Stimulated activated naive B cell treated with anti-CD40 and anti-IgM and Interleukin-4, amounts not matched to agents 10 μg/mL and 1 μg/mL and 100 μg/mL, for 72 hours (primary cell): ENCODE measurements around the gene MTFMT.

ENCODE experiments used
- ATAC-seq, 2 donors: fragments of 150-1000 bp; cut with Tn5 transposase; replicated peaks; 2 replicates each; pipeline ENCODE4 v1.10.0; 2021; ENCODE audit warnings: moderate library complexity in 1 of 2
- DNase-seq: peaks from one replicate; pipeline ENCODE4 v3.0.0; 2021
- H3K27ac Mint-ChIP-seq: one replicate; pipeline ENCODE4 v1.8.0; 2022; ENCODE audit warnings: mild to moderate bottlenecking, mixed read lengths
- H3K27me3 Mint-ChIP-seq, 2 donors: one replicate each; pipeline ENCODE4 v1.8.0; 2022; ENCODE audit warnings: mixed read lengths in 2 of 2
- H3K36me3 Mint-ChIP-seq, 2 donors: one replicate each; pipeline ENCODE4 v1.8.0; 2022; ENCODE audit warnings: mixed read lengths in 2 of 2, mild to moderate bottlenecking in 1 of 2
- H3K4me1 Mint-ChIP-seq, 2 donors: one replicate each; pipeline ENCODE4 v1.8.0; 2022; ENCODE audit warnings: mixed read lengths in 2 of 2, mild to moderate bottlenecking in 1 of 2
- H3K4me3 Mint-ChIP-seq, 2 donors: one replicate each; pipeline ENCODE4 v1.8.0; 2022; ENCODE audit warnings: mild to moderate bottlenecking in 2 of 2, mixed read lengths in 2 of 2, moderate library complexity in 1 of 2
- H3K9me3 Mint-ChIP-seq, 2 donors: one replicate each; pipeline ENCODE4 v1.8.0; 2022; ENCODE audit warnings: mixed read lengths in 2 of 2, mild to moderate bottlenecking in 1 of 2

MTFMT gene

DNA sequence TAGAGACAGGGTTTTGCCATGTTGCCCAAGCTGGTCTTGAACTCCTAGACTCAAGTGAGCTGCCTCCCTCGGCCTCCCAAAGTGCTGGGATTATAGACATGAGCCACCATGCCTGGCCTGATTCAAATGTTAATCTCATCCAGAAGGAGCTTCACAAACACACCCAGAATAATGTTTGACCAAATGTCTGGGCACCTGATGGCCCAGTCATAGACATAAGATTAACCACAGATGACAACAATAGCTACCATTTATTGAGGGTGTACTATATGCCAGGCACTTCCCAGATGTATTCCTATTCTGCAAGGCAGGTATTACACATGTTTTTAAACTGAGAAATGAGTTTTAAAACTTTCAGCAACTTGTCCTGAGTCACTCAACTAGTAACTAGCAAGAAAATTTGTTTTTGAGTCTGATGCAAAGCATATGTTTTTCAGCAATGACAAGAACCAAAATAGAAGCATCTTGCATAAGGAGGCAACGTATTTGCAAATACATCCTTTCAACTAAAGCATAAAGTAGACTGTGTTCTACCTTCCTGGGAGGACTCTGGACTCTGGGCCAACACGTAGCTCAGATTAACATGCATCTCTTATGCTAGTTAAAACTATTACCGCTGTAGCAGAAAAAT, 31.6 kb downstream of the MTFMT start:
- DNase-seq (no peak), ATAC-seq (no peak)
- H3K9me3 Mint-ChIP-seq, result no peaks in the 10 kb centered on the region
- H3K27me3 Mint-ChIP-seq, result no peaks in the 10 kb centered on the region
- peaks cover 2 to 4% of the 10 kb centered on the region in 2 donors for H3K4me1 Mint-ChIP-seq
- H3K36me3 Mint-ChIP-seq, result peaks cover 2 to 6% of the 10 kb centered on the region in 2 donors
- no peak overlapping the region for H3K27ac Mint-ChIP-seq
- no peak overlapping the region for H3K4me3 Mint-ChIP-seq

DNA sequence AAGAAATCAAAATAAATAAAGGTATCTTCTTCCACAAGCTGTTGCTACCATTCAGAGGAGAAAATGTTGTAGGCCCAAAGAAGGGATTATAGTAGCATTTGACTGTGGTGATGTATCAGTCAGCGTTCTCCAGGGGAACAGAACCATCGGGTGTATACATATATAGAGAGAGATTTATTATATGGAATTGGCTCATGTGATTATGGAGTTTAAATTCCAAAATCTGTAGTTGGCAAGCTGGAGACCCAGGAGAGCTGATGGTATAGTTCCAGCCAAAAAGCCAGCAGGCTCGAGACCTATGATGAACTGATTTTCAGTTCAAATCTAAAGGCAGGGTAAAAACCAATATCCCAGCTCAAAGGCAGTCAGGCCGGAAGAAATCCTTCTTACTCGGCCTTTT, 32.4 kb downstream of the MTFMT start:
- Mint-ChIP-seq H3K27me3 (no peaks in the 10 kb centered on the region), H3K27ac (no peak overlapping the region), H3K4me3 (no peak overlapping the region), H3K36me3 (peaks cover 0 to 4% of the 10 kb centered on the region in 2 donors), H3K4me1 (peaks cover 3 to 5% of the 10 kb centered on the region in 2 donors), H3K9me3 (no peaks in the 10 kb centered on the region)
- no peak for DNase-seq
- ATAC-seq, result no peak

DNA sequence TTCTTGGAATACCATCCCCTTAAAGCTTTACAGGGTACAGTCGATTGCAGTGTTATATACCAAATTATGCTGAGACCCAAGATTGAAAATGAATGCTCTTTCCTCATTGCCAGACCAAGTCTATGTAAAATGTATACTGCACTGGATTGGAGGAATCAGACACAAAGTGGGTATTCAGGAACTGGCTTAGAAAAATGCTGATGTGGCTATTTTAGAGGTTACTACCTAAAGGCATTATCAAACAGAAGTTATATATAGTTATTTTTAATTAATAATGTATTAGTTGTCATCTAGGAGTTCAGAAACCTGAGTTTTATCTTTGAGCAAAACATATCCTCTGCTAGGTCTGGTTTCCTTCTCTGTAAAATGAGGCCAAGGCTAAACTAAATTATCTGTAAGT, 36.1 kb downstream of the MTFMT start:
- no peaks in the 10 kb centered on the region for H3K9me3 Mint-ChIP-seq
- ATAC-seq (no peak), DNase-seq (no peak)
- peaks cover 5 to 9% of the 10 kb centered on the region in 2 donors for H3K36me3 Mint-ChIP-seq
- H3K4me1 Mint-ChIP-seq, result peaks cover 11 to 24% of the 10 kb centered on the region in 2 donors
- peak overlapping the region; percentile 71 for H3K27ac Mint-ChIP-seq
- no peaks in the 10 kb centered on the region for H3K27me3 Mint-ChIP-seq
- H3K4me3 Mint-ChIP-seq, result no peak overlapping the region

DNA sequence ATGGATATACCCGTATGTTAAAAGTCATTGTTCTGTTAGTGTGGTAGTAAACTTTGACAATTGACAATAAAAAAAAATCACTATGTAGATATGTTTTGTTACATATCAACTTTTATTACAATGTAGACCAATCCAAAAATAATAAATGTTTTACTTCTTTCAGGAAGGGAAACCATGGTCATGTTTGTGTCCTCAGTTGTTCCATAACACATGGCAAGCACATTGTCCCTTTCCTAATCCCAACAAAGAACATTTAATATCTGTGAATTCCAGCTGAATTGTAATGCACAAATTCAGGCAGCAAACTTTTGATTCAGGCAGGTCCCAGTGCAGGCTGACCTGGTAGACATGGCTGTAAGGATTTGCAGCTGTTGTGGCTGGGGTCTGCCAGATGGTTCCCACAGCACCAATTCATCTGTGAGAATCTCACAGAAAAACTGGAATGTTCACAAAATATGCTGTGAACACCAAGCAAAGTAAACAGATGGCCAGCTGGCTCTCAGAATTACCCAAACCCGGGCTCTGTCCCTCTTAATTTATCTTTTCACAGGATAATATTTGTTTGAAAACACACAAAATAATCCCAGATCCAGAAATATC, 37.8 kb downstream of the MTFMT start:
- Mint-ChIP-seq H3K27ac (peak overlapping the region; percentile 14), H3K4me1 (peaks cover 19 to 40% of the 10 kb centered on the region in 2 donors), H3K4me3 (no peak overlapping the region), H3K36me3 (peaks cover 9 to 18% of the 10 kb centered on the region in 2 donors), H3K27me3 (no peaks in the 10 kb centered on the region), H3K9me3 (no peaks in the 10 kb centered on the region)
- ATAC-seq, result no peak
- no peak for DNase-seq

DNA sequence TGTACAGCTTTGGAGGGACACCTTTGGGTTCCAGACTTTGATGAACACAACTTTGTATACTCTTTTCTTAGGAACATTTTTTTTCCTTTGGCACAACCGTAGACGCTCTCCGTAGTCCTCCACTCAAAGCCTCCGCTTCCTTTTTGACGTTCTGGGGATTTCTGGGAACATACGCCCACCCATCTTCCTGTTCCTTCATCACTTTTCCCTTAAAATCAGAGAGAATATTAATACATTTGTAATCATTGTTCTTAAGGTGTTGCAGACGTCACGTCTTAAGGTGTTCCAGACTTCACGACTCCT, 39.3 kb downstream of the MTFMT start:
- H3K9me3 Mint-ChIP-seq, result no peaks in the 10 kb centered on the region
- peaks cover 13 to 21% of the 10 kb centered on the region in 2 donors for H3K36me3 Mint-ChIP-seq
- no peaks in the 10 kb centered on the region for H3K27me3 Mint-ChIP-seq
- DNase-seq, result no peak
- H3K4me1 Mint-ChIP-seq, result peaks cover 25 to 49% of the 10 kb centered on the region in 2 donors
- H3K4me3 Mint-ChIP-seq, result peak overlapping the region; percentile 64 to 94
- H3K27ac Mint-ChIP-seq, result peak overlapping the region; percentile 84
- no peak for ATAC-seq

DNA sequence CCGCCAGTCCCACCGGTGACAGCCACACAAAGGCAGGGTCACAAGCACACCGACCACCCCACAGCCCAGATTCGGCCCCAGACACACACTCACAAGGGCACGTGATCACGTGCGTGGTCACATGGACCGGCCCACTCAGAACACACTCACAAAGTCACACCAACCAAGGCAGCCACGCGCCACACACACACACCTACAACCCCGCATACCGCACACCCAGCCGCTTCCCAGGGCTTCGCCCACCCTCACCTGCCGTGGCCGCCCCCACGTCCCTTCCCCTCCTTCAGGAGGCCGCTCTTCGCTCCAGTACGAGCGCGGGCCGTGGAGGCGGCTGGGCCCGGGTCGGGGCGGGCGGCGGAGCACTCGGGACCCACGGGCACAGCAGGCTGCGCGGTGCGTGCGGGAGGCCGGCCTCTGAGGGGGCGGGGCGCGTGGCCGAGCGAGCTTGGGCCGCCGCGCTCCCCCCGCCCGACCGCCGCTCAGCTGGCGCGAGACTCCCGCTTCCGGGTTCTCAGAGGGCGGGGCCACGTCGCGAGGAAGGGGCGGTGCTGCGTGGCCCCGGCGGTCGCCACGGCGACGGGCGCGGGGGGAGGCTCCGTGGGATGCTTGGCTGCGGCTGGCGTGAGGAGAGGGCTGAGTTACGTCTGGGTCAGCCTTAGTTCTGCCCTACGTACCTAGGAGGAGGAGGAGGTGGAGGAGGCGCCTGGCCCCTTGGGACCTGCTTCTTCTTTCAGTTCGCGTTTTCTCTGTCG, 39.8 kb downstream of the MTFMT start, which contains the start of gene SPG21:
TSS of gene SPG21 (minus strand) at position 499 of the 752 bp plus-strand sequence. CDS start 6,345 bp downstream, outside the sequence.
- ATAC-seq, result peak; percentile 96 to 98
- Mint-ChIP-seq H3K36me3 (peaks cover 13 to 21% of the 10 kb centered on the region in 2 donors), H3K4me3 (peak within 1 kb of the TSS; percentile 94 to 98), H3K4me1 (peaks cover 29 to 54% of the 10 kb centered on the region in 2 donors), H3K9me3 (no peaks in the 10 kb centered on the region), H3K27ac (peak within 1 kb of the TSS; percentile 97), H3K27me3 (no peaks in the 10 kb centered on the region)
- DNase-seq, result peak; percentile 98

DNA sequence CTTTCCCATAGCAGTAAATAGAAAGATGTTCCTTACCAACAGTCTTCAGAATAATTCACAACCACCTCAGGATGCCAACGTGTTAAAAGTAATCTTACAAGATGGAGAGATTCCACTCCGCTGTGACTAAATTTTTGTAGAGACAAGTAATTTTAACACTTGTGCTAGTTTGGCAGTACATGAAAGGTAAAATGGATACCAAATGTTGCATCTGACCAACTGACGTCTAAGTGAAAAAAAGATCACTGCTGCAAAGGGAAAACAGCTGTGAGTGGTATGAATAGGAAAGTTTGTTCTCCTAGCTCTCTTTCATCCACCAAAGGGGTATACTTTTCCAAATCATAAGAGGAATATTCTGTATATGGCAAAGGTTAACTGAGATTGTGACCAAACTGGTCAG, 42.3 kb downstream of the MTFMT start:
- Mint-ChIP-seq H3K36me3 (peaks cover 19 to 32% of the 10 kb centered on the region in 2 donors), H3K27me3 (no peaks in the 10 kb centered on the region), H3K27ac (no peak overlapping the region), H3K4me1 (peaks cover 30 to 63% of the 10 kb centered on the region in 2 donors), H3K4me3 (no peak overlapping the region), H3K9me3 (no peaks in the 10 kb centered on the region)
- ATAC-seq (no peak), DNase-seq (no peak)

DNA sequence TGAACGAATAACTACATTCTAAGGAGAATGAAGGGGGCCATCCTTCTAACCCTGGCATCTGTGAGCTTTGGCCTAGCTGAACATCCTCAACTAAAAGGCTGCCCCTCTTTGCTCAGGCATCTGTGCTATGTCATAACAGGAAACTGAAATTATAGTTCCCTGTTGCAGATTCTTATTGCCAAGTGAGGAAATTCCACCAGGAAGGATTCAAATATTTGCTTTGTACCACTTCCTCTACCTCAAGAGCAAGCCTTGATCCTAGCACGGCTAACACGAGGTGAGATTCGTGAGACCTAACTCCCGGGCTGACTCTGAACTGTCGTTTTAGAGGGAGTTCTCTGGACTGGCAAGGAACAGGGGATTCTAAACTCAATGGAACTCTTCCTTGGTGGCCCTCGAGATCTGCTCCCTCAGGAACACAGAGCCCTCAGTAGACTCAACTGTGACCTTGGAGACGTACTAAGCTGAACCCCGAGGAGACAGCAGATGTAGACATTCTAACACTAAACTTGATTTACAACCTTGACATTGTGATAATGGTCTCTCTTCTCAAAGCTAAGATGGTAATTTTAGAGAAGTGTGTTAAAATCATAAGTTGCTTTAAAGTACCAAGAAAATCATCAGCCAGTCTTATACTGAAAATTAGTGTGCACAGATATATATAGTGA, 43.9 kb downstream of the MTFMT start:
- peak overlapping the region; percentile 89 for H3K27ac Mint-ChIP-seq
- peaks cover 19 to 36% of the 10 kb centered on the region in 2 donors for H3K36me3 Mint-ChIP-seq
- H3K4me1 Mint-ChIP-seq, result peaks cover 30 to 58% of the 10 kb centered on the region in 2 donors
- DNase-seq (no peak), ATAC-seq (no peak)
- no peaks in the 10 kb centered on the region for H3K9me3 Mint-ChIP-seq
- no peaks in the 10 kb centered on the region for H3K27me3 Mint-ChIP-seq
- peak overlapping the region in 1 of 2 donors; percentile 32 for H3K4me3 Mint-ChIP-seq

DNA sequence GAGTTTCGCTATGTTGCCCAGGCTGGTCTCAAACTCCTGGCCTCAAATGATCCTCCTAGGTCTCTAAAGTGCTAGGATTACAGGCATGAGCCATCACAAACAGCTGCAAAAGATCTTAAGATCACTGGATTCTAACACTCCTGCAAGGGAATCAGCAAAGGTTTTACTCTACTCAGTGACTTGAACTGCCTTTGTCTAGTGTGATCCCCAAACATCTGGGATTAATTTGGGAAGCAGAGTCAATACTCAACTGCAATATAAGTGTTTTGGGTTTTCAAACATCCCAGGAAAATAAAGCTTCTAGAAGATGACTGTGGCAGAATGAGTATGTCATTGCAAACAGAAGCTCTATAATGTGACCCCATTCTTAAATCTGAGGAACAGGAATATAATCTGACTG, 47.0 kb downstream of the MTFMT start:
- DNase-seq (no peak), ATAC-seq (no peak)
- Mint-ChIP-seq H3K27me3 (no peaks in the 10 kb centered on the region), H3K9me3 (no peaks in the 10 kb centered on the region), H3K27ac (no peak overlapping the region), H3K36me3 (peaks cover 27 to 41% of the 10 kb centered on the region in 2 donors), H3K4me3 (no peak overlapping the region), H3K4me1 (peaks cover 20 to 36% of the 10 kb centered on the region in 2 donors)

DNA sequence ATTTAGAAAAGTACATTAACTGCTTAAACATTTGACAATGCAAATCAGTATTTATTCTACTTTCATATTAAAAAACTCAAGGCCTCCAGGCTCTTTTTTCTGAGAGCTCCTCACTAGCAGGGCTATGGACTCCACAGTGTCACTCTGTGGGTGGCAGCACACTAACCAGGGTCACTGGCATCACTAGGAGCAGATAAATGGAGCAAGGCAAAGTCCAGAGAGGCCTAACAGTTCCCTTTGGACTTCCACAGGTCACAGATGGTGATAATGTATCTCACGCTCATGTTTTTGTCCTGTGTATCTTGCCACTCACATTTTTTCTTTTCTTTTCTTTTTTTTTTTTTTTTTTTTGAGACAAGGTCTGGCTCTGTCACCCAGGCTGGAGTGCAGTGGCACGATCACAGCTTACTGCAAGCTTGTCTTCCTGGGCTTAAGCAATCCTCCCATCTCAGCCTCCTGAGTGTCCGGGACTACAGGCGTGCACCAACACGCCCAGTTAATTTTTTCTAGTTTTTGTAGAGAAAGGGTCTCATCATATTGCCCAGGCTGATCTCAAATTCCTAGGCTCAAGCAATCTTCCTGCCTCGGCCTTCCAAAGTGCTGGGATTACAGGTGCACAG, 47.5 kb downstream of the MTFMT start:
- Mint-ChIP-seq H3K9me3 (no peaks in the 10 kb centered on the region), H3K4me3 (no peak overlapping the region), H3K36me3 (peaks cover 23 to 42% of the 10 kb centered on the region in 2 donors), H3K4me1 (peaks cover 17 to 31% of the 10 kb centered on the region in 2 donors), H3K27me3 (no peaks in the 10 kb centered on the region), H3K27ac (no peak overlapping the region)
- DNase-seq (no peak), ATAC-seq (no peak)

DNA sequence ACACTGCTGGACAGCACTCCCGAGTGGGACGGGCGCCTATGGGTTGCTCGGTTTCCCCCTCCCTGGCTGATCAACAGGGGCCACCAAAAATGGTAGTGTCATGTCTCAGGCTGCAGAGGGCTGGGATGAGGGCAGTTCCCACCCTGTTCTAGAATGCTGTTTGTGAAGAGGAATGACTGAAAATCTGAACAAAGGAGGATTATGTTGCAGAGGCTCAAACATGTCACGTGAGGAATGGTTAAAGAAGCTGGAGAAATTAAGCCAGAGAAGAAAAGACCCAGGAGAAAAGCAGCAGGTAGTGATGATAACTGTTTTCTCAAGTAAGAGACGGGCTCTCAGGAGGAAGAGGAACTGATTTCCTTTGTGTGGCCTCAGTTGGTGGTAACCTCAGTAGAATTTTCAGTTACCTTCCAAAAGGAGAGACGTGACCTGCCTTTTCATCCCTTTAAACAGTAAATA, 50.2 kb downstream of the MTFMT start:
- H3K4me1 Mint-ChIP-seq, result peaks cover 2 to 11% of the 10 kb centered on the region in 2 donors
- H3K4me3 Mint-ChIP-seq, result no peak overlapping the region
- no peaks in the 10 kb centered on the region for H3K9me3 Mint-ChIP-seq
- ATAC-seq, result no peak
- H3K36me3 Mint-ChIP-seq, result peaks cover 18 to 44% of the 10 kb centered on the region in 2 donors
- H3K27ac Mint-ChIP-seq, result no peak overlapping the region
- no peak for DNase-seq
- no peaks in the 10 kb centered on the region for H3K27me3 Mint-ChIP-seq

DNA sequence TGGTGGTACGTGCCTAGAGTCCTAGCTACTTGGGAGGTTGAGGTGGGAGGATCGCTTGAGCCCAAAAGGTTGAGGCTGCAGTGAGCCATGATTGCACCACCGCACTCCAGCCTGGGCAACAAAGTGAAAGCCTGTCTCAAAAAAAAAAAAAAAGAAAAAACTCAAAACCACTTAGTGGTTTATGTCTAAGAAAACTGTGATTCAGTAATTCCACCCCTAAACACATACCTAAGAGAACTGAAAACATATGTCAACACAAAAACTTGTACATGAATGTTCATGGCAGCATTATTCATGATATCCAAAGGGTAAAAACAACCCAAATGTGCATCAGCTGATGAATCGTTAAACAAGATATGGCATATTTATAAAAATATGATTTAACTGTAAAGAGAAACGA, 54.0 kb downstream of the MTFMT start:
- ATAC-seq, result no peak
- peaks cover 23 to 41% of the 10 kb centered on the region in 2 donors for H3K36me3 Mint-ChIP-seq

DNA sequence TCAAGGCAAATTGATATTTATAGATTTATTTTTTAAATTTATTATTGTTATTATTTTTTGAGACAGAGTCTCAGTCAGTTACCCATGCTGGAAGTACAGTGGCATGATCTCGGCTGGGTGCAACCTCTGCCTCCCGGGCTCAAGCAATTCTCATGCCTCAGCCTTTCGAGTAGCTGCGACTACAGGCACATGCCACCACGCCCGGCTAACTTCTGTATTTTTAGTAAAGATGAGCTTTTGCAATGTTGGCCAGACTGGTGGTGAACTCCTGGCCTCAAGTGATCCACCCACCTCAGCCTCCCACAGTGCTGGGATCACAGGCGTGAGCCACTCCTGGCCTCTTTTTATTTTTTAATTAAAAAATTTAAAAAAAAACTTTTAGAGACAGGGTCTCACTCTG, 58.7 kb downstream of the MTFMT start:
- no peak overlapping the region for H3K4me3 Mint-ChIP-seq
- no peaks in the 10 kb centered on the region for H3K4me1 Mint-ChIP-seq
- no peaks in the 10 kb centered on the region for H3K9me3 Mint-ChIP-seq
- DNase-seq, result no peak
- no peak for ATAC-seq
- no peak overlapping the region for H3K27ac Mint-ChIP-seq
- peaks cover 22 to 36% of the 10 kb centered on the region in 2 donors for H3K36me3 Mint-ChIP-seq
- no peaks in the 10 kb centered on the region for H3K27me3 Mint-ChIP-seq

More for the DNA sequence above, 54.0 kb downstream of the MTFMT start:
- Mint-ChIP-seq H3K27ac (no peak overlapping the region), H3K4me3 (no peak overlapping the region), H3K27me3 (no peaks in the 10 kb centered on the region), H3K9me3 (no peaks in the 10 kb centered on the region), H3K4me1 (no peaks in the 10 kb centered on the region)
- no peak for DNase-seq

DNA sequence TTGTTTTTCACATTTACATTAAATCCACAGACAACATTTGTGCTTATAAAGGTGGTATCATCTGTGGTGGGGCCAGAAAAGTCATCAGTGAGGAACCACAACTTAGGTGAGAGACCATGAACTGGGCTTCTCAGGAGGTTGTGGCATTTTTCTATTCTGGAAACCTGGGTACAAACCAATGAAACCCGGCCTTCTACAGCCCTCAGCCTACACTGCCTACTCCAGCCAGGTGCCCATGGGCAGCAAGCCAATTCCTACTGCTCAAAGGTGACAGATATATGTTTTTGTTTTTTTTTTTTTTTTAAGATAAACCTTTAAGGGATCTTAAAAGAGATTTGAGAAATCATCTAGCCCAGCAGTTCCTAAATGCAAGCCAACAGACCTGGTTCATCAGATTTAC, 60.0 kb downstream of the MTFMT start:
- ATAC-seq, result no peak
- H3K36me3 Mint-ChIP-seq, result peaks cover 28 to 38% of the 10 kb centered on the region in 2 donors
- H3K27ac Mint-ChIP-seq, result no peak overlapping the region
- no peak for DNase-seq
- no peaks in the 10 kb centered on the region for H3K27me3 Mint-ChIP-seq
- no peak overlapping the region for H3K4me3 Mint-ChIP-seq
- no peaks in the 10 kb centered on the region for H3K9me3 Mint-ChIP-seq
- H3K4me1 Mint-ChIP-seq, result no peaks in the 10 kb centered on the region
